Measurements from ENCODE around the gene ATL1. TPM values are rescaled to one million over a fixed set of nuclear protein-coding genes. Genes with fewer than 3 reads are reported as not detected.

Gene ATL1
- total RNA-seq, 1 experiment from 2014 or later, result 2.4 TPM

DNA sequence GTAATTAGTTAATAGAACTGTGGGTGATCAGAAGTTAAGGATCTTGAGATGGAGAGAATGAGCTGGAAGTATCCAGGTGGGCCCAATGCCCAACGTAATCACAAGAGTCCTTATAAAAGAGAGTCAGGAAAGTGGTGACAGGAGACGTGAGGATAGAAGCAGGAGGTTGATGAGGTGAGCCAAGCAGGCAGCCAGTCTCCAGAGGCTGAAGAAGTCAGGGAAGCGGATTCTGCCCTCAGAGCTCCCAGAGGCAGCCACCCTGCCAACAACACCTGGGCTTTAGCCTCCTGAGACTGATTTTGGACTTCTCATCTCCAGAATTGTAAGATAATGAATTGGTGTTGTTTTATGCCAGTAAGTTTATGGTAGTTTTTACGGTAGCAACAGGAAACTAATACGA is 118.2 kb downstream of the ATL1 start:
- DNase-seq (ENCODE audit: extremely low read depth, low read depth), result peak; percentile 13

GRCh38 chr14:50679674-50680073 is 119.7 kb downstream of the ATL1 start:
- DNase-seq (ENCODE audit: extremely low read depth, low read depth), result no peak

Small RNA genes lying within 50 kb of the gene (small RNA-seq; reads per million reads assigned to genes)
- 0 to 0.02 reads per million in 2 experiments for gene RN7SL452P
- 0 reads per million in 2 experiments for gene SNRPGP1

Other genes starting within 250 kb of the ATL1 start
- 10.6 and 12.3 TPM in 2 replicates for gene L2HGDH, start 247.9 kb upstream of the ATL1 start, total RNA-seq (2014; rRNA removed; shearing (Covaris generic))
- 12.1 and 13.4 TPM in 2 replicates for gene DMAC2L, start 247.8 kb upstream of the ATL1 start, total RNA-seq (2014; rRNA removed; shearing (Covaris generic))
- gene CDKL1, start 163.3 kb upstream of the ATL1 start, total RNA-seq (2014; rRNA removed; shearing (Covaris generic)), result 65.5 and 157 TPM in 2 replicates
- 37.1 and 42.5 TPM in 2 replicates for gene MAP4K5, start 27.6 kb upstream of the ATL1 start, total RNA-seq (2014; rRNA removed; shearing (Covaris generic))
- gene SAV1, start 108.2 kb downstream of the ATL1 start, total RNA-seq (2014; rRNA removed; shearing (Covaris generic)), result 71.8 and 75.9 TPM in 2 replicates